Ishikawa (cell line): ENCODE results near the gene SLC30A4.

Source experiments
- EP300 ChIP-seq: IDR thresholded peaks from 2 replicates; pipeline ENCODE4 v1.6.1; 2012; ENCODE audit warnings: borderline replicate concordance
- TEAD4 ChIP-seq: IDR thresholded peaks from 2 replicates; pipeline ENCODE4 v1.6.1; 2012
- TF ChIP-seq, protein P1 (sequence below): IDR thresholded peaks from 2 replicates; pipeline ENCODE4 v1.6.1; 2012; ENCODE audit warnings: low read depth, mild to moderate bottlenecking

DNA sequence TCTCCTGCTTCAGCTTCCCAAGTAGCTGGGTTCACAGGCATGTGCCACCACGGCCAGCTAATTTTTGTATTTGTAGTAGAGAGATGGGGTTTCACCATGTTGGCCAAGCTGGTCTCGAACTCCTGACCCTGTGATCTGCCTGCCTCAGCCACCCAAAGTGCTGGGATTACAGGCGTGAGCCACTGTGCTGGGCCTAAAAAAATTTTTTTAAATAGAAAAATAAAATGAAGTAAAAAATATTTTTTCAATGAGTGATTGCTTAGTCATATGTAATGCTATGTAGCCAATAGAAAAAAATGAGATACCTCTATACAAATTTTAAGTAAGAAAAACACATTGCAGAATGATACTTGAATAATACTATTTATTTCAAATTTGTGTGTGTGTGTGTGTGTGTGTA is 27.9 kb upstream of the SLC30A4 start:
- TF ChIP-seq, protein P1, sequence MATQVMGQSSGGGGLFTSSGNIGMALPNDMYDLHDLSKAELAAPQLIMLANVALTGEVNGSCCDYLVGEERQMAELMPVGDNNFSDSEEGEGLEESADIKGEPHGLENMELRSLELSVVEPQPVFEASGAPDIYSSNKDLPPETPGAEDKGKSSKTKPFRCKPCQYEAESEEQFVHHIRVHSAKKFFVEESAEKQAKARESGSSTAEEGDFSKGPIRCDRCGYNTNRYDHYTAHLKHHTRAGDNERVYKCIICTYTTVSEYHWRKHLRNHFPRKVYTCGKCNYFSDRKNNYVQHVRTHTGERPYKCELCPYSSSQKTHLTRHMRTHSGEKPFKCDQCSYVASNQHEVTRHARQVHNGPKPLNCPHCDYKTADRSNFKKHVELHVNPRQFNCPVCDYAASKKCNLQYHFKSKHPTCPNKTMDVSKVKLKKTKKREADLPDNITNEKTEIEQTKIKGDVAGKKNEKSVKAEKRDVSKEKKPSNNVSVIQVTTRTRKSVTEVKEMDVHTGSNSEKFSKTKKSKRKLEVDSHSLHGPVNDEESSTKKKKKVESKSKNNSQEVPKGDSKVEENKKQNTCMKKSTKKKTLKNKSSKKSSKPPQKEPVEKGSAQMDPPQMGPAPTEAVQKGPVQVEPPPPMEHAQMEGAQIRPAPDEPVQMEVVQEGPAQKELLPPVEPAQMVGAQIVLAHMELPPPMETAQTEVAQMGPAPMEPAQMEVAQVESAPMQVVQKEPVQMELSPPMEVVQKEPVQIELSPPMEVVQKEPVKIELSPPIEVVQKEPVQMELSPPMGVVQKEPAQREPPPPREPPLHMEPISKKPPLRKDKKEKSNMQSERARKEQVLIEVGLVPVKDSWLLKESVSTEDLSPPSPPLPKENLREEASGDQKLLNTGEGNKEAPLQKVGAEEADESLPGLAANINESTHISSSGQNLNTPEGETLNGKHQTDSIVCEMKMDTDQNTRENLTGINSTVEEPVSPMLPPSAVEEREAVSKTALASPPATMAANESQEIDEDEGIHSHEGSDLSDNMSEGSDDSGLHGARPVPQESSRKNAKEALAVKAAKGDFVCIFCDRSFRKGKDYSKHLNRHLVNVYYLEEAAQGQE, result no peak
- TF ChIP-seq EP300 (no peak), TEAD4 (no peak)
